Right hindlimb (tissue), 1 donor: ENCODE data around the gene FRS3.
A peak's percentile ranks its signal among the peaks of the same experiment; 100 is the strongest.

Experiments used
- DNase-seq: peaks from one replicate; pipeline ENCODE4 v3.0.0-alpha.2; 2018

FRS3 gene

GRCh38 chr6:41790045-41790444, 10.3 kb upstream of the FRS3 start:
- no peak for DNase-seq

- DNase-seq: no peak
Measured at GRCh38 chr6:41789390-41789724, 9.7 kb upstream of the FRS3 start.

GRCh38 chr6:41787219-41787917, 7.7 kb upstream of the FRS3 start, which contains the start of gene TOMM6:
Gene TOMM6 (plus strand): TSS chr6:41787694. CDS start chr6:41787698, 4 bp downstream.
- DNase-seq: peak; percentile 97

GRCh38 chr6:41786451-41787218, 6.9 kb upstream of the FRS3 start:
- peak; percentile 92 for DNase-seq

- DNase-seq: no peak
Measured at GRCh38 chr6:41785689-41786450, 6.2 kb upstream of the FRS3 start.

GRCh38 chr6:41785254-41785653, 5.6 kb upstream of the FRS3 start:
- no peak for DNase-seq

GRCh38 chr6:41784581-41785171, 5.0 kb upstream of the FRS3 start:
- no peak for DNase-seq

GRCh38 chr6:41783106-41783780, 3.5 kb upstream of the FRS3 start:
- no peak for DNase-seq

GRCh38 chr6:41781366-41781730, 1.6 kb upstream of the FRS3 start:
- no peak for DNase-seq

- peak; percentile 58 for DNase-seq
Measured at GRCh38 chr6:41780551-41781365, 1.1 kb upstream of the FRS3 start, which contains the start of gene PRICKLE4. Gene PRICKLE4 (plus strand): TSS chr6:41780782. CDS start chr6:41783474, 2,692 bp downstream.

- no peak for DNase-seq
Measured at GRCh38 chr6:41779336-41779735, 364 bp downstream of the FRS3 start.

- DNase-seq: no peak
Measured at GRCh38 chr6:41778895-41779294, 805 bp downstream of the FRS3 start.

GRCh38 chr6:41777551-41778285, 2.0 kb downstream of the FRS3 start:
- no peak for DNase-seq

GRCh38 chr6:41775293-41775882, 4.3 kb downstream of the FRS3 start:
- DNase-seq: no peak

- DNase-seq: no peak
Measured at GRCh38 chr6:41774841-41775240, 4.9 kb downstream of the FRS3 start.

- no peak for DNase-seq
Measured at GRCh38 chr6:41771058-41771983, 8.4 kb downstream of the FRS3 start.

GRCh38 chr6:41770381-41771057, 9.2 kb downstream of the FRS3 start:
- DNase-seq: no peak

- no peak for DNase-seq
Measured at GRCh38 chr6:41769376-41769775, 10.3 kb downstream of the FRS3 start.
